Esophagus muscularis mucosa (tissue), 3 donors: ENCODE measurements around the gene LRMDA.

Experiments
- POLR2AphosphoS5 ChIP-seq, 2 donors: sonication (generic); formaldehyde crosslinking; IDR thresholded peaks; one replicate each; pipeline ENCODE4 v1.6.1; 2017; ENCODE audit warnings: antibody characterized with exemption in 2 of 2
- TF ChIP-seq, protein P1 (sequence below), 3 experiments: fragments of 200-600 bp in 2 of 3; fragments of 450-650 bp in 1 of 3; sonication (generic) in 2 of 3; IDR thresholded peaks; one replicate each; pipeline ENCODE4 v1.5.1; 2017 to 2019; ENCODE audit warnings: antibody characterized with exemption in 3 of 3, mild to moderate bottlenecking in 2 of 3, moderate library complexity in 1 of 3

GRCh38 chr10:76268530-76268929, 837.1 kb downstream of the LRMDA start:
- TF ChIP-seq, protein P1, sequence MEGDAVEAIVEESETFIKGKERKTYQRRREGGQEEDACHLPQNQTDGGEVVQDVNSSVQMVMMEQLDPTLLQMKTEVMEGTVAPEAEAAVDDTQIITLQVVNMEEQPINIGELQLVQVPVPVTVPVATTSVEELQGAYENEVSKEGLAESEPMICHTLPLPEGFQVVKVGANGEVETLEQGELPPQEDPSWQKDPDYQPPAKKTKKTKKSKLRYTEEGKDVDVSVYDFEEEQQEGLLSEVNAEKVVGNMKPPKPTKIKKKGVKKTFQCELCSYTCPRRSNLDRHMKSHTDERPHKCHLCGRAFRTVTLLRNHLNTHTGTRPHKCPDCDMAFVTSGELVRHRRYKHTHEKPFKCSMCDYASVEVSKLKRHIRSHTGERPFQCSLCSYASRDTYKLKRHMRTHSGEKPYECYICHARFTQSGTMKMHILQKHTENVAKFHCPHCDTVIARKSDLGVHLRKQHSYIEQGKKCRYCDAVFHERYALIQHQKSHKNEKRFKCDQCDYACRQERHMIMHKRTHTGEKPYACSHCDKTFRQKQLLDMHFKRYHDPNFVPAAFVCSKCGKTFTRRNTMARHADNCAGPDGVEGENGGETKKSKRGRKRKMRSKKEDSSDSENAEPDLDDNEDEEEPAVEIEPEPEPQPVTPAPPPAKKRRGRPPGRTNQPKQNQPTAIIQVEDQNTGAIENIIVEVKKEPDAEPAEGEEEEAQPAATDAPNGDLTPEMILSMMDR (IDR thresholded peaks at IDR 0.05), result no peak
- TF ChIP-seq POLR2AphosphoS5 (IDR thresholded peaks at IDR 0.05), result no peak
